DOHH2 (cell line): ENCODE results near the gene PRR15L.

Experiments
- EZH2phosphoT487 ChIP-seq: fragments of 200-600 bp; sonication (generic); IDR thresholded peaks from 2 replicates; pipeline ENCODE4 v1.6.1; 2017; ENCODE audit warnings: borderline replicate concordance, mild to moderate bottlenecking, antibody characterized with exemption, low read length, moderate library complexity, mixed read lengths
- TF ChIP-seq, protein P1 (sequence below): fragments of 200-600 bp; sonication (generic); IDR thresholded peaks from one replicate; pipeline ENCODE4 v1.5.1; 2014; ENCODE audit warnings: antibody characterized with exemption, mild to moderate bottlenecking, low read depth, low read length; ENCODE audit not compliant: poor library complexity, severe bottlenecking

GRCh38 chr17:47970725-47971499, 13.2 kb upstream of the PRR15L start, which contains the start of gene CDK5RAP3:
- TF ChIP-seq, protein P1, sequence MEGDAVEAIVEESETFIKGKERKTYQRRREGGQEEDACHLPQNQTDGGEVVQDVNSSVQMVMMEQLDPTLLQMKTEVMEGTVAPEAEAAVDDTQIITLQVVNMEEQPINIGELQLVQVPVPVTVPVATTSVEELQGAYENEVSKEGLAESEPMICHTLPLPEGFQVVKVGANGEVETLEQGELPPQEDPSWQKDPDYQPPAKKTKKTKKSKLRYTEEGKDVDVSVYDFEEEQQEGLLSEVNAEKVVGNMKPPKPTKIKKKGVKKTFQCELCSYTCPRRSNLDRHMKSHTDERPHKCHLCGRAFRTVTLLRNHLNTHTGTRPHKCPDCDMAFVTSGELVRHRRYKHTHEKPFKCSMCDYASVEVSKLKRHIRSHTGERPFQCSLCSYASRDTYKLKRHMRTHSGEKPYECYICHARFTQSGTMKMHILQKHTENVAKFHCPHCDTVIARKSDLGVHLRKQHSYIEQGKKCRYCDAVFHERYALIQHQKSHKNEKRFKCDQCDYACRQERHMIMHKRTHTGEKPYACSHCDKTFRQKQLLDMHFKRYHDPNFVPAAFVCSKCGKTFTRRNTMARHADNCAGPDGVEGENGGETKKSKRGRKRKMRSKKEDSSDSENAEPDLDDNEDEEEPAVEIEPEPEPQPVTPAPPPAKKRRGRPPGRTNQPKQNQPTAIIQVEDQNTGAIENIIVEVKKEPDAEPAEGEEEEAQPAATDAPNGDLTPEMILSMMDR = peak; percentile 88
- TF ChIP-seq EZH2phosphoT487 = no peak
